Activated naive CD8-positive, alpha-beta T cell treated with anti-CD3 and anti-CD28 coated beads for 36 hours (primary cell): ENCODE results near the gene RGS11. TPM values are rescaled to one million over a fixed set of nuclear protein-coding genes. Genes with fewer than 3 reads are reported as not detected.

Experiments
- DNase-seq: peaks from one replicate; pipeline ENCODE4 v3.0.0; 2021
- H3K27ac Mint-ChIP-seq: one replicate; pipeline ENCODE4 v1.8.0; 2022; ENCODE audit warnings: mild to moderate bottlenecking, moderate library complexity, mixed read lengths
- H3K27me3 Mint-ChIP-seq: one replicate; pipeline ENCODE4 v1.8.0; 2022; ENCODE audit warnings: mild to moderate bottlenecking, mixed read lengths
- H3K36me3 Mint-ChIP-seq: one replicate; pipeline ENCODE4 v1.8.0; 2021; ENCODE audit warnings: mild to moderate bottlenecking, mixed read lengths
- H3K4me1 Mint-ChIP-seq: one replicate; pipeline ENCODE4 v1.8.0; 2021; ENCODE audit warnings: mixed read lengths
- H3K4me3 Mint-ChIP-seq: one replicate; pipeline ENCODE4 v1.8.0; 2022; ENCODE audit warnings: mild to moderate bottlenecking, moderate library complexity, mixed read lengths
- H3K9me3 Mint-ChIP-seq: one replicate; pipeline ENCODE4 v1.8.0; 2022; ENCODE audit warnings: mixed read lengths
- total RNA-seq, 2 experiments: library from RNA; stranded (reverse); gene quantifications; one replicate each; pipeline ENCODE4 v1.2.3, GENCODE V29; 2021

The RGS11 gene
- total RNA-seq, 2 experiments from 2014 or later, result not detected

- H3K36me3 Mint-ChIP-seq, result peaks cover 3% of the 10 kb centered on the region
- no peaks in the 10 kb centered on the region for H3K27me3 Mint-ChIP-seq
- no peak overlapping the region for H3K27ac Mint-ChIP-seq
Measured at GRCh38 chr16:287298-287811, 11.6 kb upstream of the RGS11 start.

DNA sequence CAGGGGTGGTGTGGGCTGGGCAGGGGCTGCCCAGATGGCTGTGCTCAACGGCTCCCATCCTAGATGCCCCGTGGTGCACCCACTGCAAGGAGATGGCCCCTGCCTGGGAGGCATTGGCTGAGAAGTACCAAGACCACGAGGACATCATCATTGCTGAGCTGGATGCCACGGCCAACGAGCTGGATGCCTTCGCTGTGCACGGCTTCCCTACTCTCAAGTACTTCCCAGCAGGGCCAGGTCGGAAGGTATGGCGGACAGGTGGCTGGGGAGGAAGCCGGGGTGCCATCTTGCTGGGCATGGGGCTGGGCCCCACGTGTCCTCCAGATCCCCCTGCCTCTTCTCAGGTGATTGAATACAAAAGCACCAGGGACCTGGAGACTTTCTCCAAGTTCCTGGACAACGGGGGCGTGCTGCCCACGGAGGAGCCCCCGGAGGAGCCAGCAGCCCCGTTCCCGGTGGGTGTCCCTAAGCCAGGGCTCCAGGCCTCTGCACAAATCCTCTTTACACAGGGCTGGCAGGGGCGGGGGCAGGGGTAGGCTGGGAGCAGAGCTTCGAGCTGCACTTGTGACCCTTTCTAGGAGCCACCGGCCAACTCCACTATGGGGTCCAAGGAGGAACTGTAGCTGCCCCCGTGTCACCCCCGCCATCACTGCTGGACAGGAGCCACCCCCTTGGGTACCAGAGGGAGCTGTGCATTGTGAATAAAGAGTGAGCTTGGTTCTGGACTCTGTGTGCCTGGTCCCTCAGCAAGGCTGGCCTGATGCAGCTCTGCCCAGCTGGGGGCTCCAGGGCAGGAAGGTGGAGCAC is 10.9 kb upstream of the RGS11 start:
- H3K9me3 Mint-ChIP-seq, result no peaks in the 10 kb centered on the region
- H3K4me1 Mint-ChIP-seq, result no peaks in the 10 kb centered on the region
- no peak overlapping the region for H3K4me3 Mint-ChIP-seq
- no peak overlapping the region for H3K27ac Mint-ChIP-seq
- peaks cover 3% of the 10 kb centered on the region for H3K27me3 Mint-ChIP-seq
- no peak for DNase-seq
- peaks cover 3% of the 10 kb centered on the region for H3K36me3 Mint-ChIP-seq

More at GRCh38 chr16:287298-287811, 11.6 kb upstream of the RGS11 start:
- no peaks in the 10 kb centered on the region for H3K9me3 Mint-ChIP-seq
- no peak for DNase-seq
- H3K4me3 Mint-ChIP-seq, result no peak overlapping the region
- H3K4me1 Mint-ChIP-seq, result no peaks in the 10 kb centered on the region

- DNase-seq, result no peak
- Mint-ChIP-seq H3K4me1 (no peaks in the 10 kb centered on the region), H3K4me3 (no peak overlapping the region), H3K27me3 (peaks cover 13% of the 10 kb centered on the region), H3K36me3 (peaks cover 3% of the 10 kb centered on the region), H3K27ac (no peak overlapping the region), H3K9me3 (no peaks in the 10 kb centered on the region)
Measured at GRCh38 chr16:285146-286055, 9.7 kb upstream of the RGS11 start.

- no peaks in the 10 kb centered on the region for H3K9me3 Mint-ChIP-seq
- DNase-seq, result no peak
Measured at GRCh38 chr16:284204-285120, 8.7 kb upstream of the RGS11 start.

GRCh38 chr16:283033-283805 is 7.5 kb upstream of the RGS11 start, which contains the start of gene PDIA2:
TSS of gene PDIA2 (plus strand) at chr16:283164. CDS start at chr16:283170, 6 bp downstream.
- peaks cover 3% of the 10 kb centered on the region for H3K36me3 Mint-ChIP-seq
- peaks cover 23% of the 10 kb centered on the region for H3K27me3 Mint-ChIP-seq
- DNase-seq, result no peak
- no peaks in the 10 kb centered on the region for H3K9me3 Mint-ChIP-seq
- H3K27ac Mint-ChIP-seq, result no peak within 1 kb of the TSS
- peaks cover 4% of the 10 kb centered on the region for H3K4me1 Mint-ChIP-seq
- H3K4me3 Mint-ChIP-seq, result no peak within 1 kb of the TSS

More at GRCh38 chr16:284204-285120, 8.7 kb upstream of the RGS11 start:
- Mint-ChIP-seq H3K27ac (no peak overlapping the region), H3K4me1 (no peaks in the 10 kb centered on the region), H3K36me3 (peaks cover 3% of the 10 kb centered on the region), H3K4me3 (no peak overlapping the region), H3K27me3 (peaks cover 13% of the 10 kb centered on the region)

GRCh38 chr16:282491-282890 is 6.7 kb upstream of the RGS11 start:
- no peak overlapping the region for H3K27ac Mint-ChIP-seq
- no peaks in the 10 kb centered on the region for H3K9me3 Mint-ChIP-seq

GRCh38 chr16:281660-282255 is 6.0 kb upstream of the RGS11 start:
- Mint-ChIP-seq H3K36me3 (no peaks in the 10 kb centered on the region), H3K9me3 (no peaks in the 10 kb centered on the region), H3K4me3 (no peak overlapping the region), H3K4me1 (peaks cover 4% of the 10 kb centered on the region), H3K27me3 (peaks cover 30% of the 10 kb centered on the region), H3K27ac (no peak overlapping the region)
- no peak for DNase-seq

More at GRCh38 chr16:282491-282890, 6.7 kb upstream of the RGS11 start:
- H3K27me3 Mint-ChIP-seq, result peaks cover 23% of the 10 kb centered on the region
- no peaks in the 10 kb centered on the region for H3K36me3 Mint-ChIP-seq
- DNase-seq, result no peak
- H3K4me3 Mint-ChIP-seq, result no peak overlapping the region
- H3K4me1 Mint-ChIP-seq, result peaks cover 4% of the 10 kb centered on the region

DNA sequence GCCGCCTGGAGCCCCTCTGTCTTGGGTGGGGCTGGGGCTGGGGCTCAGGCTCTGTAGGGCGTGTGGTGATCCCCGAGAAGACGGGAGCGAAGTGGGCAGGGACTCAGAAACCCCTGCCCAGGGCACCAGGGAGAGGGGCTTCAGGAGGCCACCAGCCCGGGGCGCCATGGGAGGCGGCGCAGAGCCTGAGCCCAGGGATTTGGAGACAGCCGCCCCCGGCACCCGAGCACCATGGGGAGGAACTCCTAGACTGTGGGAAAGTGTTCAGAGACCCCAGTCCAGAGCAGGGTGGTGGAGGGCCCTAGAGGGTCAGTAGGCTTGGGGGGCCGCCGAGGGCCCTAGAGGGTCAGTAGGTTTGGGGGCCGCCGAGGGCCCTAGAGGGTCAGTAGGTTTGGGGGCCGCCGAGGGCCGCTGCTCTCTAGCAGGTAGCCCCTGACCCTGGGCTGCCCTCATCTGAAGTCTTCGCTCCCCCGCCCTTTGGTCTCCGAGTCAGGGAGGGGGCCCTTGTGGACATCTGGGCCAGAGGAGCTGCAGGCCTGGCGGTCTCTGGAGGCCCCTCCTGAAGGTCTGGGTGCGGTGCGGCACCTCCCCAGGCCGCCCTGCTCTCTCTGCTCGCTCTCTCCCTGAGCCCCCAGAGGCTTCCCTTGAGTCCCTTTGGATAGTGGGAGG is 5.4 kb upstream of the RGS11 start:
- Mint-ChIP-seq H3K27ac (no peak overlapping the region), H3K4me1 (peaks cover 4% of the 10 kb centered on the region), H3K36me3 (no peaks in the 10 kb centered on the region), H3K4me3 (no peak overlapping the region), H3K27me3 (peaks cover 36% of the 10 kb centered on the region), H3K9me3 (no peaks in the 10 kb centered on the region)
- no peak for DNase-seq

GRCh38 chr16:280552-280951 is 4.8 kb upstream of the RGS11 start, which contains the start of gene ARHGDIG:
TSS of gene ARHGDIG (plus strand) at chr16:280591. CDS start at chr16:280681, 90 bp downstream.
- H3K4me3 Mint-ChIP-seq, result no peak within 1 kb of the TSS
- H3K27me3 Mint-ChIP-seq, result peaks cover 38% of the 10 kb centered on the region
- peaks cover 4% of the 10 kb centered on the region for H3K4me1 Mint-ChIP-seq
- H3K27ac Mint-ChIP-seq, result no peak within 1 kb of the TSS
- no peaks in the 10 kb centered on the region for H3K9me3 Mint-ChIP-seq
- H3K36me3 Mint-ChIP-seq, result no peaks in the 10 kb centered on the region
- DNase-seq, result no peak

- no peak for DNase-seq
- H3K9me3 Mint-ChIP-seq, result no peaks in the 10 kb centered on the region
- no peak overlapping the region for H3K4me3 Mint-ChIP-seq
- H3K4me1 Mint-ChIP-seq, result peaks cover 4% of the 10 kb centered on the region
- peaks cover 41% of the 10 kb centered on the region for H3K27me3 Mint-ChIP-seq
- no peak overlapping the region for H3K27ac Mint-ChIP-seq
- H3K36me3 Mint-ChIP-seq, result no peaks in the 10 kb centered on the region
Measured at GRCh38 chr16:280005-280460, 4.3 kb upstream of the RGS11 start.

GRCh38 chr16:279531-279930 is 3.8 kb upstream of the RGS11 start:
- Mint-ChIP-seq H3K4me3 (no peak overlapping the region), H3K27me3 (peaks cover 44% of the 10 kb centered on the region), H3K36me3 (no peaks in the 10 kb centered on the region), H3K4me1 (peaks cover 4% of the 10 kb centered on the region), H3K27ac (no peak overlapping the region), H3K9me3 (no peaks in the 10 kb centered on the region)
- no peak for DNase-seq

DNA sequence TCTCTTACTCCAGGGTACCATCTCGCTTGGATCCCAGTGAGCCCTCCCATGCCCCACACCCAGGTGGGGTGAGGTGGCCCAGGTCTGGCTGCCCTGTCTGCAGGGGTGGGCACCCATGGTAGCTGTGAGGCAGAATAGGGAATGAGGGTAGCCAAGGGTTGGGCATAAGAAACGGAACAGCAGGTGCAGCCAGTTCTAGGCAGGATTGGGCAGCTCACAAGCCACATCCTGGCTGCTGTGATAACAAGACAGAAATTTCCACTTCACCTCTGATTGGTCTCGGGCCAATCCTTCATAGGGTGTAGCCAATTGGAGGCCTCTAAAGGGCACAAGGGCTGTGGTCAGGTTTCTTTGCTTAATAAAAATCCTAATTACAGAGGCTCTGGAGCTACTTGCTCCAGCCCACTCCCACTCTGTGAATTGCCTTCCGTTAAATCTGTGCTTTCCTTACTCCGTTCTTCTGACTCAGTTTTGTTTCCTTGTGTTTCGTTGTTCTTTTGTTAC is 3.2 kb upstream of the RGS11 start:
- no peaks in the 10 kb centered on the region for H3K9me3 Mint-ChIP-seq
- H3K27ac Mint-ChIP-seq, result no peak overlapping the region
- H3K4me1 Mint-ChIP-seq, result peaks cover 4% of the 10 kb centered on the region
- H3K4me3 Mint-ChIP-seq, result no peak overlapping the region
- H3K36me3 Mint-ChIP-seq, result no peaks in the 10 kb centered on the region
- peak; percentile 53 for DNase-seq
- H3K27me3 Mint-ChIP-seq, result peaks cover 44% of the 10 kb centered on the region
